ENCODE data around the gene FLRT2. TPM values are rescaled to one million over a fixed set of nuclear protein-coding genes. Genes with fewer than 3 reads are reported as not detected.
A peak's percentile ranks its signal among the peaks of the same experiment; 100 is the strongest.

FLRT2 gene
- polyA plus RNA-seq, 4 donors, result 163 to 279 (median 261) TPM

GRCh38 chr14:85528897-85529631 is 880 bp upstream of the FLRT2 start:
- peak in 1 of 4 donors; percentile 34 for DNase-seq (ENCODE audit: low read depth in 4 of 4, low spot score in 3 of 4)

GRCh38 chr14:85530626-85531025 is 682 bp downstream of the FLRT2 start:
- DNase-seq (ENCODE audit: low read depth in 4 of 4, low spot score in 3 of 4), result no peak

- DNase-seq (ENCODE audit: low read depth in 4 of 4, low spot score in 3 of 4), result peak in 1 of 4 donors; percentile 70
Measured at GRCh38 chr14:85531141-85531586, 1.2 kb downstream of the FLRT2 start.

- DNase-seq (ENCODE audit: low read depth in 4 of 4, low spot score in 3 of 4), result peak in 1 of 4 donors; percentile 69
Measured at GRCh38 chr14:85531587-85532373, 1.8 kb downstream of the FLRT2 start.

GRCh38 chr14:85532374-85533022 is 2.6 kb downstream of the FLRT2 start:
- peak in 1 of 4 donors; percentile 34 for DNase-seq (ENCODE audit: low read depth in 4 of 4, low spot score in 3 of 4)

- peak in 1 of 4 donors; percentile 66 for DNase-seq (ENCODE audit: low read depth in 4 of 4, low spot score in 3 of 4)
Measured at GRCh38 chr14:85533023-85533860, 3.3 kb downstream of the FLRT2 start.

GRCh38 chr14:85533861-85534291 is 3.9 kb downstream of the FLRT2 start:
- no peak for DNase-seq (ENCODE audit: low read depth in 4 of 4, low spot score in 3 of 4)

GRCh38 chr14:85534458-85535293 is 4.7 kb downstream of the FLRT2 start:
- peak in 1 of 4 donors; percentile 34 for DNase-seq (ENCODE audit: low read depth in 4 of 4, low spot score in 3 of 4)

- DNase-seq (ENCODE audit: low read depth in 4 of 4, low spot score in 3 of 4), result peak in 1 of 4 donors; percentile 28
Measured at GRCh38 chr14:85535321-85535720, 5.4 kb downstream of the FLRT2 start.

GRCh38 chr14:85535991-85536832 is 6.3 kb downstream of the FLRT2 start:
- DNase-seq (ENCODE audit: low read depth in 4 of 4, low spot score in 3 of 4), result peak in 1 of 4 donors; percentile 21

GRCh38 chr14:85536833-85537190 is 6.9 kb downstream of the FLRT2 start:
- peak in 1 of 4 donors; percentile 28 for DNase-seq (ENCODE audit: low read depth in 4 of 4, low spot score in 3 of 4)

GRCh38 chr14:85537526-85537925 is 7.6 kb downstream of the FLRT2 start:
- no peak for DNase-seq (ENCODE audit: low read depth in 4 of 4, low spot score in 3 of 4)

GRCh38 chr14:85538636-85539035 is 8.7 kb downstream of the FLRT2 start:
- no peak for DNase-seq (ENCODE audit: low read depth in 4 of 4, low spot score in 3 of 4)

- no peak for DNase-seq (ENCODE audit: low read depth in 4 of 4, low spot score in 3 of 4)
Measured at GRCh38 chr14:85539510-85539909, 9.6 kb downstream of the FLRT2 start.

- no peak for DNase-seq (ENCODE audit: low read depth in 4 of 4, low spot score in 3 of 4)
Measured at GRCh38 chr14:85542623-85543022, 12.7 kb downstream of the FLRT2 start.

- no peak for DNase-seq (ENCODE audit: low read depth in 4 of 4, low spot score in 3 of 4)
Measured at GRCh38 chr14:85545738-85546137, 15.8 kb downstream of the FLRT2 start.

GRCh38 chr14:85546390-85546789 is 16.4 kb downstream of the FLRT2 start:
- DNase-seq (ENCODE audit: low read depth in 4 of 4, low spot score in 3 of 4), result no peak

- no peak for DNase-seq (ENCODE audit: low read depth in 4 of 4, low spot score in 3 of 4)
Measured at GRCh38 chr14:85549697-85550096, 19.8 kb downstream of the FLRT2 start.

- no peak for DNase-seq (ENCODE audit: low read depth in 4 of 4, low spot score in 3 of 4)
Measured at GRCh38 chr14:85554106-85554505, 24.2 kb downstream of the FLRT2 start.

All from right renal pelvis (tissue), 4 donors.